ENCODE results near the gene C17orf58.

C17orf58 gene

GRCh38 chr17:67947325-67947813 lies 48.9 kb downstream of the C17orf58 start:
- no peak for DNase-seq

DNA sequence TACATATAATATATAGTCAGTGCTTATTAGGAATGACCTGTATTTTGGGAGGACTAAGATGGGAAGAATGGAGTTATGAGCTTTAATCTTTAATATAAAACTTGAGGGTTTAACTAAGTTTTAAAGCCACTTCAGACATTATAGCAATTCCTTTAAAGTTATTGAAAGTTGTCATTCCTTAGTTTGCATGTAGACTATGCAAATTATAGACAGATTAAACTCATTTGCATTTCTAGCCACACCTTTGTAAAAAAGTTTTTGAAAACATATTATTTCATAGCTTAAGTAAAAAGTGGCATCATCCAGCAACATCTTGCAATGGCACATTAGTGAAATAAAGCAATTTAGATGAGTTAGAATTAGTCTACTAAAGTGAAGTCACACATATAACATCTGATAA lies 49.8 kb downstream of the C17orf58 start:
- no peak for DNase-seq

DNA sequence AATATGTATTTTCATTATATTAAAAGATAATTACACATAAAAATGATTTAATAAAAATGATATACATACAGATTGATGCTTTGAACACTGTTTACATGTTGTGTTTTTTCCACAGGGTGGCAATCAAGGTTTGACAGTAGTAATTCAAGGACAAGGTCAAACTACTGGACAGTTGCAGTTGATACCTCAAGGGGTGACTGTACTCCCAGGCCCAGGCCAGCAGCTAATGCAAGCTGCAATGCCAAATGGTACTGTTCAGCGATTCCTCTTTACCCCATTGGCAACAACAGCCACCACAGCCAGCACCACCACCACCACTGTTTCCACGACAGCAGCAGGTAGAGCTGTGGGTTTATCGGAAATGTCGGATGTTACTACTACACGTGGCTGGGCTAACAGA lies 52.2 kb downstream of the C17orf58 start:
- no peak for DNase-seq

DNA sequence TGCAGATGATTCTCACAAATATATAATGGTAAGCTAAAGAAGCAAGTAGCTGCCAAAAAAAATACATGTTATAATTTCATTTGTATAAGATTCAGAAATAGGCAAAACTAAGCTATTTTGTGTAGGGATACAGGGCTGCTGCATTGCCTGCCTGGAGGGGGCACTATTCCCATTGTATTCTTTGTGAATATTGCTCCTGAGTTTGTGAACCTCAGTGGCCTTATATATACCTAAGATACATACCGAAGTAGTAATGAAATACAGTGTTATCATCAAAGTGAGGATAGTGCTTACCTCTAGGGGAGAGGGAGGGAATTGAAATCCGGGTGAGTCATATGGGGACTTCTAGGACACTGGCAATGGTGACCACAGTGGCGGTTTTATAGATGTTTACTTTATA lies 53.5 kb downstream of the C17orf58 start:
- DNase-seq = no peak

Measured in DMS153 (cell line).